GM21619 (cell line): ENCODE results near the gene TULP4.
"Not testable (repeated sequence)": the region's sequence is repeated elsewhere in the genome, so short reads cannot be mapped to it uniquely, and the experiment has no call there.

Experiments used
- ATAC-seq: cut with Tn5 transposase; IDR thresholded peaks from one replicate; pipeline ENCODE4 v1.9.1; 2021; ENCODE audit not compliant: unreplicated experiment

TULP4 gene

DNA sequence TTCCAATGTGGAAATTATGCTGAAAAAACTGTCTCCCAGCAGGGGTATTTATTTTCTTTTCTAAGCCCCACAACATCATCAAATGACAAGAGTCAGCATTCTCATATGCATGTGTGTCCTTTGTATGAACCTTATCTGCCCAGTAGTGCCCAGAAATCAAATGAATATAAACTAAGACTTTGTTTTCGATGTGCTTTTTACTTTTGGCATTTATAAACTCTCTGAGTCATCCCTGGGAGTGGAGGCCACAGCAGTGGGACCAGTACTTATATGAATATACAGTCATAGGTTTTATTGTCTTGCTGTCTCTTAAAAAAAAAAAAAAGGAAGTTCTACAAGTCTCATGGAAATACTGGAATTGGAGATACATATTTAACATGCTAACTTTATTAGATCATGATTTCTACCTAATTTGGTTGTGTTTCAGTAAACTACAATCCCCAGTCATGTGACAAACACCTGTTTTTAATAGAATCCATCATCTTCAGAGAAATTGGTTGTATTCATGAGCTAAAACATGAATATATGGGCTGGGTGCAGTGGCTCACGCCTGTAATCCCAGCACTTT is 148.4 kb downstream of the TULP4 start:
- ATAC-seq = no peak

DNA sequence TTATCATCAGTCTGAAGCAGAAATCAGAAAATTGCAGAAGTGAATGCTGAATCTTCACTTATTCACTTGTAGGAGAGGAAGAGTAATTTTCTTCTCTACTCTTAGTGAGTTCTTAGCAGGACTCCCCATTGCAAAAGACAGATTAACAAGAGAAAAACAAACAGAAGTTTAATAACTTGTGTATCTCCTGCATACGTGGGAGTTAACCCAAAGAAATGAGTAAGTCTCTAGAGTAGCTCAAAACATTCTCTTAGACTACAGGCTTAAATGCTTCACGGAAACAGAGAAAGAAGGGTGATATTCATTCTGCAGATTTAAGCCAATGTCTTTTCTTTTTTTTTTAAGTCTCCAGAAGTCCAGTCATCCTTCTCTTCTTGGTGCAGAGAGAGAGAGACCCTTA is 149.7 kb downstream of the TULP4 start:
- no peak for ATAC-seq

DNA sequence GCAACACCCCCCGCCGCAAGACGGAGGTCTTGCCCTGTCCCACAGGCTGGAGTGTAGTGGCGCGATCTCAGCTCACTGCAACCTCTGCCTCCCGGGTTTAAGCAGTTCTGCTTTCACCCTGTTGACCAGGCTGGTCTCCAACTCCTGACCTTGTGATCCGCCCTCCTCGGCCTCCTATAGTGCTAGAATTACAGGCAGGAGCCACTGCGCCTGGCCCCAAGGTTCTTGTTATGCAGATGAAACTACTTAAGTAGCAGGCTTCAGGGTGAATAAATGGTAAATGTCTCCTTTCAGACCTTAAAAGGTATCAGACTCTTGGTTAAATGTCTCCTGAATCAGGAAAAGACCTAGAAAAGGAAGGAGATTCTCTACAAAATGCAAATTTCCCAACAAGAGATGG is 152.2 kb downstream of the TULP4 start:
- ATAC-seq = no peak

DNA sequence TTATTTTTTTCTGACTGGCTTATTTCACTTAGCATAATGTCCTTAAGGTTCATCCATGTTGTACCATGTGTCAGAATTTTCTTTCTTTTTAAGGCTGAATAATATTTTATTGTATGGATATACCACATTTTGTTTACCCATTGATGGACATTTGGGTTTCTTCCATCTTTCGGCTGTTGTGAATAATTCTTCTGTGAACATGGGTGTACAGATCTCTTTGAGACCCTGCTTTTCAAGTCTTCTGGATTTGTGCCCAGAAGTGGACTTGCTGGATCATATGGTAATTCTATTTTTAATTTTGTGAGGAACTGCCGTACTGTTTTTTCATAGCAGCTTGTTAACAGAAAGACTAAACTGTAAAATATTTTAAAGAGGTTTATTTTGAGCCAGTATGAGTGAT is 153.0 kb downstream of the TULP4 start:
- ATAC-seq = no peak

DNA sequence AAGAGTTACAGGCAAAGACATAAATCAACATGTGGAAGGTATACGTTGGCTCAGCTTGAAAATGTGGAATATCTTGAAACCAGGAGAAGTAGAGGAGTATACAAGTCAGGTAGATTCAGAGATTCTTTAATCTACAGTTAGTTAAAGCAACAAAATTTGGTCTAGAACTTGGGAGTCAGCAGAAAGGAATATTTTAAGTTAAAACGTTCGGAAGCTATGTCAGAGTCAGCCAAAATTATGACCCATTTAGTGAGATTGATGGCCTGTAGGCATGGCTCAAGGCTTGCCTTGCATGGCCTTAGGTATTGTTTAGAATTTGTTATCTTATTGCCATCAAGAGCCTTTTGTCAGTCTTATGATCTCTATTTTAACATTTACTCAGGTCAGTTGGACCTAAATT is 153.5 kb downstream of the TULP4 start:
- ATAC-seq = no peak

DNA sequence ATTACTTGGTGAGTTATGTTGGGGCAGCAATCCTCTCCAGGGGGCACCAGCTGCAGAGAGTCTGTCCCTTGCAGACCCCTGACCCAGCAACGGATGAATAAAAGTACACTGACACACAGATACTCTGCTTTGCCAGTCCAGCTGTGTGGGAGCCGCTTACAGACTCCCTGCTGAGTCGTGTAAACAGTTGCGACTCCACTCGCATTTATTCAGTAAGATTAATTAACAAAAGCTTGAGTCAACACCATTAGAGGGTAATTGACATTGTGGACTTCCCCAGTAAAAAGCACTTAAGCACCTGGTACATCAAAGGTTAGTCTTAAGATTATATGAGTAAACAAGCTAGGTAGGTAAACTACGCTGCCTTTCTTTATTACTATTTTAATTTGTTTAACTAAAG is 155.7 kb downstream of the TULP4 start:
- ATAC-seq = no peak

DNA sequence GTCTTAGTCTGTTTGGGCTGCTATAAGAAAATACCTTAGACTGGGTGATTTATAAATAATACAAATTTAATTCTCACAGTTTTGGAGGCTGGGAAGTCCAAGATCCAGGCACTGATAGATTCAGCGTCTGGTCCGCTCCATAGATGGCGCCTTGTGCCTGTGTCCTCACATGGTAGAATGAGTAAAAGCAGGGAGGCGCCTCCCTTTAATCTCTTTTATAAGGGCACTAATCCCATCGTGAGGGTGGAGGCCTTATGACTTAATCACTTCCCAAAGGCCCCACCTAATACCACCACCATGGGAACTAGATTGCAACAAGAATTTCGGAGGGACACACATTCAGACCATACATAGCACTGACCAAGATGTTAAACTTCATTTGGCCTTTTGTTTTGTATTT is 156.4 kb downstream of the TULP4 start:
- no peak for ATAC-seq

DNA sequence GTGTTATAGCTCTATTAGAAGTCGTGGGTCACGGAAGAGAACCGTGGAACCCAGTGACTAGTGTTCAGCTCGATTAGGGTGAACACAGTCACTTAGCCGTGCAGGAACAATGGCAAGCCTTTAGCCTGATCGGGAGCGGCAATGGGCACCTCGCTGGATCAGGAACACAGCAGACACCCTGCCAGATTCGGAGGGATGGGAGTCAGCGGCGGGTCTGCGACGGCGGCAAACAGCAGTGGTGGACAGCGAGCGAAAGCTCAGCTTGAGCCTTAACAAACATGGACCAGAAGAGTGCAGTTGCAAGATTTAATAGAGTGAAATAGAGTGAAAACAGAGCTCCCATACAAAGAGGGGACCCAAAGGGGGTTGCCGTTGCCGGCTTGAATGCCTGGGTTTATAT is 157.8 kb downstream of the TULP4 start:
- ATAC-seq = not testable (repeated sequence)

DNA sequence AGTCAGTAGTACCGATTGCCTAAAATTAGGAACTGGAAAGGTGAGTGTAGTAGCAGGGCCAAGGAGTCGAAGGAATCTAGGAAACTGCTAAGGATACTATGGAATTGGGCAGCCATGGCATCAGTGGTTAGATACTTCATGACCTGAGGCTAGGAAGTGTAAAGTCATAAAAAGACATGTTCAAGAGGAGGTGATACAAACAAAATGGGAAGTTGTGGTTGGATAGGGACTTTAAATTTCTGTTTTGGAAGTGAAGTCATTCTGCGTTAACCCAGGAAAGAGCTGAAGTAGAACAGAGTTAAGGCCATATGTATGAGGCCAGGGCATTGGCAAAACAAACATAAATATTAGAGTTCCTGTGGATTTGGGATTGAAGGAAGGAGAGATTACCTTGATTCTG is 159.1 kb downstream of the TULP4 start:
- ATAC-seq = no peak

DNA sequence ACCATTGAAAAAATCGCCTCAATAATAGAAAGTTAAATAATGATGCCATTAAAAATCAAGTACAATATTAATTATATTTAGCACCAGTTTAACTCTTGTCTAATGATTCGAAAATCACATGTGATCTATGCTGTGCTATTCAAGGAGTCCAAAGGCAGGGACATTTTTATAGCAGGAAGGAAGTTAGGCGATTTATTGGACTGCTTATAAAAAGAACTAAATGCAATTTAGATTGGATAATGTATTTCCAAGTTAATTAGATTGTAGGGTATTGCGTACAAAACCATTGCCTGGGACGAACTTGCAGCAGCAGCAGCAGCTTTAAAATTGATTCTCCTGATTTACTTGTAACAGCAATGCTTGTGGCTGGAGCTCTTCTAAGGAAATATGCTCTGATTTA is 160.2 kb downstream of the TULP4 start:
- ATAC-seq = no peak

DNA sequence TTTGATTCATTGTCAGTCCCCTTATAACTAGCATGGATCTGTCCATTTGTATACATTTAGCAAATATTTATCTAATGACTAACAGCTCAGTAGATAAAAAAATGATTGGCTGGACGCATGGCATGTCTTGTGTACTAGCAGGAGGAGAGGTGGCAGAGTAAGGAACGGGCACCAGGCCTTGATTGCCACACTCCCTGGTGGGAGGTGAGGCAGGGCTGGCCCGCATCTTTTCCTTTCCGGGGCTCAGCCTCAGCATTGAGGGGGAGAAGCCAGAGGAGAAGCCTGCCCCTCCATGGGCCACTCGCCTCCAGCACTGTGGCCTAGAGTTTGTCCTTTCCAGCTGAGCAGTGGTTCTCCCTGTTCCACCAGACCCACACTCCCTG is 162.7 kb downstream of the TULP4 start:
- ATAC-seq = peak; percentile 7

DNA sequence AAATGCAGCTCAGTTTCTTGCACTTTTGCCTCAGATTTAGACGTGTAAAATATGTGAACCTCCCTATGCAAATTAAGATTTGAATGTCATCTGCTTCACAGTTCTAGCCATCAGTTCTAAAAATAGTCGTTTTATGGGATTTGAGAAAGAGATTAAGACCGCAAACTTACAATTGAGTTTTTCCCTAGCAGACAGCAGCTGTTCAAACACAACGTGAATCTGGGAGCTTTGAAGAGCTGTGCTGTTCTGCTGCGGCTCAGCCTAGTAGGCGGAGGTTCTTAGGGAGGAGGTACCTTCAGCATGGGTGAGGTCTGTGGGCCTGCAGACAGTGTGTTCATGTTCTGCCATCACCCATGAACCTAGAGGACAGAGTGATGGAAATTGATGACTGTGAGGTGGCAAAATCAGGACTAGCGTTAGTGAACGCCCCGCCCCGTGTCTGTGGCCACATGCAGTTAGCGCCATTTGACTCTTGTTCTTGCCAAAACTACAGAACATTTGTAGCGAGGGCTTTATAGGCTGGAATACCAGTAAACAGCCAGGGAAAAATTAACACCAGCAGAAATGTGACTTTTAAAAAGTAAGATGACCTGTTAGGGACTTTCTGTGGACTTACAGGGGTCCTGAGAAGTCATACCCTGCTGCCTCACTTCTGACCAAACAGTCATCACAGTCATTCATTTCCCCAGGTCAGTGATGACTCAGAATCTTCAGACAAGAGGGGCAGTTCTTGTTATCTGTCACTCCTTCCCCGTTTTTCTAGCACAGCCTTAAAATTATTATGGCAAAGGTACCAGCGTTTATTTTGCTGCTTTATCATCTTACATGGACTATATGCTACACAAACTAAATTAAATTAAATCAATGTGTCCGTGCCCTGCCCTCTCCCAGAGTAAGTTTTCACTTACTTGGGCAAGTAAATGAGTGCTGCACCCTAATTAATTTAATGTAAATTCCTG is 163.4 kb downstream of the TULP4 start:
- ATAC-seq = peak; percentile 86

DNA sequence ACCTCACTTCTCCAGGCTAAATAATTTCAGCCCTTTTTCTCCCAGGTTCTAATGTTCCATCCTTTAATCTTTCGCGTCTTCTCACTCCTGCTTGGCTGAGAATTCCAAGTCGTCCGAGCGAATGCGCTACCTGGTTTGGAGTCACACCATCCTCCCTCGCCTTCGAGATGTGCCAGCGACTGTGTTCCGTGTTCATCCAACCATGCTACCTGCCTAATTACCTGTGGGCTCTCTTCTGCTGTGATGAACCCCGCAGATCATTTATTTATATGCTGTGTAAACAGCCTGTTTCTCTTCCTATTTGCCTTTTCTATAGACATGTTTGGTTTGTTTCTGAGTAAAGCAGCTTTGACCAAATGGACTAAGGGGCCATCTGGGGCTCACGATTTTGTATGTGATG is 164.1 kb downstream of the TULP4 start:
- ATAC-seq = peak; percentile 11

DNA sequence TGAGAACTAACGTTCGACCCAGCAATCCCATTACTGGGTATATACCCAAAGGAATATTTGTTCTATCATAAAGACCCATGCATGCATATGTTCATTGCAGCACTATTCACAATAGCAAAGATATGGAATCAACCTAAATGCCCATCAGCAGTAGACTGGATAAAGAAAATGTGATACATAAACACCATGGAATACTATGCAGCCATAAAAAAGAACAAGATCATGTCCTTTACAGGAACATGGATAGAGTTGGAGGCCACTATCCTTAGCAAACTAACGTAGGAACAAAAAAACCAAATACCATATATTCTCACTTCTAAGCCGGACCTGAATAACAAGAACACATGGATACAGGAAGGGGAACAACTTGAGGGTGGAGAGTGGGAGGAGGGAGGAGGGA is 165.5 kb downstream of the TULP4 start:
- ATAC-seq = not testable (repeated sequence)

DNA sequence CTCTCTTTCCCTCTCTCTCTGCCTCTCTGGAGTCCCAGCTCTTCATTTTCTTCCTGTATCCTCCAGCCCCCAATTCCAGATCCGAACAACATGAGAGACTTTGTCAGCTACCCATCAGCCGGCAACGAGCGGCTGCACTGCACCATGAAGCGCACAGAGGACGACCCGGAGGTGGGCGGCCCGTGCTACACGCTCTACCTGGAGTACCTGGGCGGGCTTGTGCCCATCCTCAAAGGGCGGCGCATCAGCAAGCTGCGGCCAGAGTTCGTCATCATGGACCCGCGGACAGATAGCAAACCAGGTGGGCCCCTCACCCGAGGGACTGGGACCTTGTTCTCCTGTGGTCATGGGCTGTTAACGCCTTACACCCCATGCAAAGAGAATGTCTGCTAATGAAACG is 168.7 kb downstream of the TULP4 start:
- ATAC-seq = no peak

DNA sequence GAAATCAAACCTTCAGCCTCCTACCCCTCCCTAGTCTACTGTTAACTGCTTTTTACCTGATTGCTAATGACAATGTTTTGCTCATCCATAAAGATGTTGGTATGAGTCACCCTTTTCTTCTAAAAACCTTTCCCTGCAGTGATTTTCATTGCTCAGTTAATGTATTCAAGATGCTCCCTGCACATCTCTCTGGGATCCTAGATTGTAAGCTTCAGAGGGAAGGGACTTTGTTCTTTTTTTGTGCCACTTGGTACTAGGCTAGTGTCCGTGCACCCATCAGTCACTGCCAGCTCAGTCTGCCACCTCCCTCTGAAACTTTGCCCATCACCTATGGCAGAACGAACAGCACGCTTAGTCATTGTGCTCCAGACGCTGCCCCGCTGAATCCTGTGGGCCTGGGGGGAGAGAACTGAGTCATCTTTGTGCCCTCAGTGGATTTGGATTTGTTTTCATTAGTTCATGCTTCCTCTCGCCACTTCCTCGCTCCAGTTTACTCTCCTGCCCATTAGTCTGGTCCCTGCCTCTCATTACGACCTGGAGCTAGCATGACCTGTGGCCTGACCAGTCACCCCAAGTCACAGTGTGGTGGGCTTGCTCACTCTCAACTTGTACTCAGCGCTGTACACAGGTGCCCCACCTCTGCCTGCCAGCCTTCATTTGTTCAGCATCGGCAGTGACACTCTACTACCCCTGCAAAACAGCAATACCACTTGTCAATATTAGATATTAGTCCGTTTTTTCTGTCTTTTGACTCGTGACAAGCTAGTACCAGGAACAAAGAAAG is 169.6 kb downstream of the TULP4 start:
- ATAC-seq = no peak

DNA sequence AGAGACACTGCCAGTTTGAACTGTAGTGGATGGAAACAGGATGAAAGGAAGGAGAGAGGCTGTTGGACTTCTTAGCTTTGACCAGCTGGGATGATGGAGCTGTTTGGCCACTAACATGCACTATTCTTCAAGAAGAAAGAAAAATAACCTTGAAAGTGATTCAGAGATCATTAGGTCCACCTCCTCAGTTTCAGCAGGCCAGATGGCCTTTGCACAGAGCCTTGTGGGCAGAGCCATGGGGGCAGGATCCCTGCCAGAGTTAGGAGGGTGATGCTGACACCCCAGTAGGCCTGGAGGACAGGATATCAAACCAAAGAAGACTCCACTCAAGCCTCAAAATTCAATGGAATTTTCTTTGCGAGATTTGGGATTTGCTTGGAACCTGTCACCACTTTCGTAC is 173.2 kb downstream of the TULP4 start:
- ATAC-seq = no peak

DNA sequence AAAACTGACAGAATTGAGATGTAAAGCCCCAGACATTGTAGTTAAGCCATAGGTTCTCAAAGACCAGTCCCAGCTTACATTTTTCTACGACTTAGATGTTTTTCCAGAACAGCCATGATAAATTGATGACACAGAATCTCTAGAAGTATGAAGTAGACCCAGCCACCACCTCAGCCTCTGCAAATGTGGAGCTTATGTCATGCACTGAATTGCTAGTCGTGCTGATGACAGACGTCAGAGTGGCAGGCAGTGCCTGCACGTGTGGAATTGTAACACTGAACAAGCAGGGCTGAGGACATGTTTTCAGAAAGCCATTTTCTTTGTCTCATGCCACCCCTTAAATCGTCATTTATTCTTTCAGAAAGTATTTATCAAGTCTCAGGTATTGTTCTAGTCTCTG is 175.2 kb downstream of the TULP4 start:
- ATAC-seq = no peak

DNA sequence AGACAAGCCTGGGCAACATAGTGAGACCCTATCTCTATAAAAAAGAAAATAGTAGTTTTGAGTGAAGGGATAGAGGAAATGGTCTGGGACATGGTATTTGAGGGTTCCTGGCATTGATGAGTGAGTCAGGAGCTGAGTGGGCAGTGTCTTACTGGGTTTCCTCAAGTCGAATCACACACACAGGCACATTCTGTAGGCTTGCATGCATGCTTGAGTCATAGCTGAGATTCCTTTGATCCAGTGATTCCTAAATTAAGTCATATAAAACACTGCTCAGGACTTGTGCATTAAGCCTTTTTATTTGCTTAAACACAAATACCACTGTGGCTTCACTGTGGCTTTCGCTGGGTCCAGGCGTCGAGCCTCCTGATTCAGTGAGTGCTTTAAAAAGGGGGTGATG is 175.8 kb downstream of the TULP4 start:
- no peak for ATAC-seq

DNA sequence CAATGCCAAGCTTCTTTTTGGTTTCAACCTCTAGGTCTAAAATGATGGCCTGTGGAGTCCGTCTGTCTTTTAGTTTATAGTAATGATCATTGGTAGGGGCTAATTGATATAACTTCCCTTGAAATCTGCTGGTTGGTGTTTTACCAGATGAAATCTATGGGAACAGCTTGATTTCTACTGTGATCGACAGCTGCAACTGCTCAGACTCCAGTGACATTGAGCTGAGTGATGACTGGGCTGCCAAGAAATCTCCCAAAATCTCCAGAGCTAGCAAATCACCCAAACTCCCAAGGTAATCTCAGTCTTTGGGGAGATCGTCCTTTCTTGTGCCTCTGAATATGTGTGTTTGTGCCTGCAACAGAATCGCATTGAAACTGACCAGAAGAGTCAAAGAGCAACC is 177.2 kb downstream of the TULP4 start:
- ATAC-seq = no peak

DNA sequence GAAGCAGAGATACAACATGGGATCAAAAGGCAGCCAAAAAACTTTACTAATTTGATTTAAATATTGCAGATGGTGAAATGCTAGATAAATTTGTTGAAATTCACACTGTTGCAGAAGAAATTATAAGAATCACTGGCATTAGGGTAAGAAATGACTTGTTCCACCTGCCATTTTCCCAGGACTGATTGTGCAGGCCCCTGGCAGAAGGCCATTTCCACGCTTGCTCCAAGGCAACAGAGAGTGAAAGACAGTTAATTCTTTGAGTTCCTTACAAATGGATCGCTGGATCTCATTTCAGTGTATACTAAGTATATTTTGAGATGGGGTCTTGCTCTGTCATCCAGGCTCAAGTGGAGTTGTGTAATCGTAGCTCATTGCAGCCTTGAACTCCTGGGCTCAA is 180.6 kb downstream of the TULP4 start:
- no peak for ATAC-seq

DNA sequence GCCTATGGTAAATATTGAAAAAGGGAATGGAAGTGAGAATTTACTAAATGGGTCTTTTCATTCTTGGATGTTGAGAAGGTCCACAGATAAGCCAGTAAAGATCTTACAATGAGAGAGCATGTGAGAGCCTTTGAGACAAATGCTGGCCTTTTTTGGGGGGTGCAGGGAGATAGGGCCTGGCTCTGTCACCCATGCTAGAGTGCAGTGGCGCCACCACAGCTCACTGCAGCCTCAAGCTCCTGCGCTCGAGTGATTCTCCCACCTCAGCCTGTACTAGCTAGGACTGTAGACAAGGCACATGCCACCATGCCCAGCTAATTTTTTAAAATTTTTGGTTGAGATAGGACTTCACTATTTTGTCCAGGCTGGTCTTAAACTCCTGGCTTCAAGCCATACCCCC is 184.4 kb downstream of the TULP4 start:
- ATAC-seq = no peak
